GM23248 (cell line): ENCODE results near the gene WDR70. TPM values are rescaled to one million over a fixed set of nuclear protein-coding genes. Genes with fewer than 3 reads are reported as not detected.
A peak's percentile ranks its signal among the peaks of the same experiment; 100 is the strongest.

ENCODE experiments used
- DNase-seq: peaks from one replicate; pipeline ENCODE4 v3.0.0-alpha.2; 2015
- H2AFZ ChIP-seq: fragments of 200-600 bp; sonication (generic); 2 replicates; pipeline ENCODE4 v1.6.1; 2016; ENCODE audit warnings: antibody characterized with exemption
- H3F3A ChIP-seq: fragments of 200-600 bp; sonication (generic); 2 replicates; pipeline ENCODE4 v1.6.1; 2016; ENCODE audit warnings: mild to moderate bottlenecking, antibody characterized with exemption, mixed run types; ENCODE audit not compliant: insufficient read depth
- H3K27ac ChIP-seq: fragments of 200-600 bp; sonication (generic); 2 replicates; pipeline ENCODE4 v1.5.1; 2016; ENCODE audit warnings: mild to moderate bottlenecking
- H3K27me3 ChIP-seq: fragments of 200-600 bp; sonication (generic); replicated peaks from 2 replicates; pipeline ENCODE4 v1.6.1; 2016; ENCODE audit warnings: mild to moderate bottlenecking; ENCODE audit not compliant: insufficient read depth
- H3K36me3 ChIP-seq: fragments of 200-600 bp; sonication (generic); 2 replicates; pipeline ENCODE4 v1.6.1; 2016; ENCODE audit warnings: low read depth, mild to moderate bottlenecking
- H3K4me1 ChIP-seq: fragments of 200-600 bp; sonication (generic); 2 replicates; pipeline ENCODE4 v1.6.1; 2016; ENCODE audit warnings: mild to moderate bottlenecking; ENCODE audit not compliant: insufficient read depth
- H3K4me2 ChIP-seq: fragments of 200-600 bp; sonication (generic); one replicate; pipeline ENCODE4 v1.6.1; 2016; ENCODE audit warnings: mild to moderate bottlenecking; ENCODE audit not compliant: unreplicated experiment
- H3K4me3 ChIP-seq: fragments of 200-600 bp; sonication (generic); 2 replicates; pipeline ENCODE4 v1.5.1; 2016; ENCODE audit warnings: mild to moderate bottlenecking
- H3K79me2 ChIP-seq: fragments of 200-600 bp; sonication (generic); 2 replicates; pipeline ENCODE4 v1.6.1; 2016; ENCODE audit warnings: mild to moderate bottlenecking; ENCODE audit not compliant: insufficient read depth
- H3K9ac ChIP-seq: fragments of 200-600 bp; sonication (generic); 2 replicates; pipeline ENCODE4 v1.6.1; 2016; ENCODE audit warnings: mild to moderate bottlenecking
- H3K9me2 ChIP-seq: fragments of 200-600 bp; sonication (generic); 2 replicates; pipeline ENCODE4 v1.6.1; 2016; ENCODE audit warnings: mixed run types, mild to moderate bottlenecking, moderate library complexity; ENCODE audit not compliant: insufficient read depth
- H3K9me3 ChIP-seq: fragments of 200-600 bp; sonication (generic); one replicate; pipeline ENCODE4 v1.6.1; 2017; ENCODE audit warnings: low read depth
- H4K20me1 ChIP-seq: fragments of 200-600 bp; sonication (generic); 2 replicates; pipeline ENCODE4 v1.6.0; 2016; ENCODE audit not compliant: insufficient read depth
- EZH2 ChIP-seq: fragments of 200-600 bp; sonication (generic); IDR thresholded peaks from 2 replicates; pipeline ENCODE4 v1.6.1; 2018; ENCODE audit warnings: antibody characterized with exemption, mild to moderate bottlenecking; ENCODE audit not compliant: insufficient read depth, poor library complexity, severe bottlenecking
- EZH2phosphoT487 ChIP-seq: fragments of 200-600 bp; sonication (generic); IDR thresholded peaks from 2 replicates; pipeline ENCODE4 v1.6.1; 2018; ENCODE audit warnings: antibody characterized with exemption, moderate library complexity, mild to moderate bottlenecking, low read depth; ENCODE audit not compliant: insufficient read depth
- WGBS, 2 experiments: methylation state at CpG; one replicate each; pipeline ENCODE4 v1.1.6; 2015 to 2017; ENCODE audit warnings: low lambda C conversion rate in 2 of 2, low coverage in 1 of 2; ENCODE audit errors: missing lambda C conversion rate in 2 of 2; 5-methylcytosine and 5-hydroxymethylcytosine counted together
- in situ Hi-C: fragments of 300-500 bp; cut with MboI; formaldehyde crosslinking; loops from 2 replicates; pipeline ENCODE4 v1.15.0; 2020
- polyA plus RNA-seq: library from polyadenylated mRNA; unstranded; fragments of >200 nt; fragmentation: Nextera tagmentation; extraction: Ambion mirVana; gene quantifications from 2 replicates; pipeline ENCODE4 v1.2.1, GENCODE V29; 2016
- total RNA-seq: library from RNA; depleted of rRNA; stranded (reverse); fragments of >200 nt; shearing (Covaris generic); gene quantifications from 2 replicates; pipeline ENCODE4 v1.2.3, GENCODE V29; 2014

The WDR70 gene
- total and polyA plus RNA-seq, 2 experiments from 2014 or later, result 20.8 to 24.9 TPM

GRCh38 chr5:37628876-37629275 lies 249.8 kb downstream of the WDR70 start:
- H3K9ac ChIP-seq, result no peak overlapping the region
- no peaks in the 10 kb centered on the region for H3K4me1 ChIP-seq
- no peaks in the 10 kb centered on the region for H4K20me1 ChIP-seq
- H3K9me2 ChIP-seq, result no peaks in the 10 kb centered on the region
- H3K27ac ChIP-seq, result no peak overlapping the region
- H3K4me3 ChIP-seq, result no peak overlapping the region
- DNase-seq, result no peak
- H3K27me3 ChIP-seq, result no peaks in the 10 kb centered on the region
- in situ Hi-C loops, result no loop called here
- no peaks in the 10 kb centered on the region for H3K9me3 ChIP-seq
- H3K36me3 ChIP-seq, result no peaks in the 10 kb centered on the region
- H3K4me2 ChIP-seq, result no peak overlapping the region
- TF ChIP-seq EZH2 (no peak), EZH2phosphoT487 (no peak)
- H3K79me2 ChIP-seq, result peaks cover 6% of the 10 kb centered on the region; the same call in 1 of the 2 replicates
- no peak overlapping the region for H2AFZ ChIP-seq
- H3F3A ChIP-seq, result no peaks in the 10 kb centered on the region

GRCh38 chr5:37631939-37632338 lies 252.8 kb downstream of the WDR70 start:
- H3K27ac ChIP-seq, result no peak overlapping the region
- H3K4me1 ChIP-seq, result no peaks in the 10 kb centered on the region
- no peaks in the 10 kb centered on the region for H3F3A ChIP-seq
- no peak overlapping the region for H3K9ac ChIP-seq
- H3K4me2 ChIP-seq, result no peak overlapping the region
- no peaks in the 10 kb centered on the region for H3K27me3 ChIP-seq
- in situ Hi-C loops, result no loop called here
- H3K79me2 ChIP-seq, result peaks cover 6% of the 10 kb centered on the region; the same call in 1 of the 2 replicates
- H3K9me2 ChIP-seq, result no peaks in the 10 kb centered on the region
- H3K4me3 ChIP-seq, result no peak overlapping the region
- H4K20me1 ChIP-seq, result no peaks in the 10 kb centered on the region
- 80 to 89% methylated on average over 3 of the region's 3 CpGs for WGBS, 2 experiments
- TF ChIP-seq EZH2 (no peak), EZH2phosphoT487 (no peak)
- H3K36me3 ChIP-seq, result no peaks in the 10 kb centered on the region
- H2AFZ ChIP-seq, result no peak overlapping the region
- no peaks in the 10 kb centered on the region for H3K9me3 ChIP-seq
- no peak for DNase-seq

- no peak overlapping the region for H3K27ac ChIP-seq
- TF ChIP-seq EZH2phosphoT487, result no peak
- no peak for TF ChIP-seq EZH2
Measured at GRCh38 chr5:37637165-37637845, 258.2 kb downstream of the WDR70 start.

GRCh38 chr5:37638897-37639296 lies 259.8 kb downstream of the WDR70 start:
- 8 to 26% methylated on average over 1 of the region's 1 CpG for WGBS, 2 experiments
- H3K27ac ChIP-seq, result peak overlapping the region; percentile 43

More at GRCh38 chr5:37637165-37637845, 258.2 kb downstream of the WDR70 start:
- Histone ChIP-seq H3K36me3 (no peaks in the 10 kb centered on the region), H3K9ac (no peak overlapping the region), H3K79me2 (no peaks in the 10 kb centered on the region), H3K9me2 (no peaks in the 10 kb centered on the region), H3K4me1 (peaks cover 23% of the 10 kb centered on the region), H3K27me3 (no peaks in the 10 kb centered on the region), H4K20me1 (0 out of 2 replicates have a peak, but pooled peaks cover 3% of the 10 kb centered on the region), H3K4me3 (no peak overlapping the region), H3F3A (peaks cover 21% of the 10 kb centered on the region), H2AFZ (no peak overlapping the region), H3K9me3 (no peaks in the 10 kb centered on the region), H3K4me2 (no peak overlapping the region)
- in situ Hi-C loops, result no loop called here
- 91 to 92% methylated on average over 7 of the region's 7 CpGs for WGBS, 2 experiments
- DNase-seq, result peak; percentile 32

More at GRCh38 chr5:37638897-37639296, 259.8 kb downstream of the WDR70 start:
- H3K4me2 ChIP-seq, result peak overlapping the region; percentile 8
- no peaks in the 10 kb centered on the region for H3K9me3 ChIP-seq
- H2AFZ ChIP-seq, result no peak overlapping the region
- in situ Hi-C loops, result no loop called here
- peak; percentile 60 for DNase-seq
- H3K9ac ChIP-seq, result no peak overlapping the region
- peaks cover 23% of the 10 kb centered on the region for H3K4me1 ChIP-seq
- H4K20me1 ChIP-seq, result 0 out of 2 replicates have a peak, but pooled peaks cover 3% of the 10 kb centered on the region
- no peaks in the 10 kb centered on the region; the same call in 1 of the 2 replicates for H3K9me2 ChIP-seq
- 0 out of 2 replicates have a peak, but pooled peaks cover under 1% of the 10 kb centered on the region for H3K79me2 ChIP-seq
- H3K36me3 ChIP-seq, result no peaks in the 10 kb centered on the region
- H3F3A ChIP-seq, result peaks cover 21% of the 10 kb centered on the region
- TF ChIP-seq EZH2phosphoT487 (no peak), EZH2 (no peak)
- no peak overlapping the region for H3K4me3 ChIP-seq
- H3K27me3 ChIP-seq, result no peaks in the 10 kb centered on the region
